SK-N-SH (cell line): Measurements from ENCODE around the gene NETO2. TPM values are rescaled to one million over a fixed set of nuclear protein-coding genes. Genes with fewer than 3 reads are reported as not detected.

ENCODE experiments used
- CTCF ChIA-PET: fragments of 300-600, 350-600 bp; formaldehyde crosslinking; extraction: SDS; loops from one replicate; lab custom pipeline; 2021; lab: Yijun Ruan, JAX
- POLR2A ChIA-PET: fragments of 350-600 bp; sonication (Branson Sonifier 250); formaldehyde crosslinking; extraction: SDS; loops from one replicate; lab custom pipeline; 2020; ENCODE audit warnings: antibody characterized with exemption, inconsistent platforms; lab: Yijun Ruan, JAX
- DNase-seq: peaks from one replicate; pipeline ENCODE4 v3.0.0; 2012
- H2AFZ ChIP-seq: fragments of 200-600 bp; sonication (generic); 2 replicates; pipeline ENCODE4 v1.8.1; 2016; ENCODE audit warnings: antibody characterized with exemption, mild to moderate bottlenecking, low read depth
- H3F3A ChIP-seq: fragments of 200-600 bp; sonication (generic); replicated peaks from 2 replicates; pipeline ENCODE3; 2016; ENCODE audit warnings: antibody characterized with exemption, mild to moderate bottlenecking; ENCODE audit not compliant: insufficient read depth
- H3K27ac ChIP-seq, 2 experiments: fragments of 200-500 bp in 1 of 2; fragments of 200-600 bp in 1 of 2; sonication (Bioruptor generic) in 1 of 2; sonication (generic), shearing (Covaris generic) in 1 of 2; 2 replicates each; pipeline versions ENCODE4 v1.5.1 to v1.6.1; 2014 to 2016; ENCODE audit warnings: low read depth in 2 of 2, inconsistent platforms in 1 of 2, low read length in 1 of 2, mild to moderate bottlenecking in 1 of 2, mixed read lengths in 1 of 2
- H3K27me3 ChIP-seq: fragments of 200-600 bp; sonication (generic), shearing (Covaris generic); 2 replicates; pipeline ENCODE4 v1.6.1; 2016; ENCODE audit warnings: mixed run types; ENCODE audit not compliant: insufficient read depth
- H3K36me3 ChIP-seq, 2 experiments: fragments of 200-500 bp in 1 of 2; fragments of 200-600 bp in 1 of 2; sonication (Bioruptor generic) in 1 of 2; sonication (generic) in 1 of 2; replicated peaks in 1 of 2; 2 replicates each; pipeline versions ENCODE3 to v1.5.1; 2014 to 2016; ENCODE audit warnings: low read length in 1 of 2, mild to moderate bottlenecking in 1 of 2; ENCODE audit not compliant: insufficient read depth in 2 of 2, control insufficient read depth in 1 of 2
- H3K4me1 ChIP-seq, 2 experiments: fragments of 200-500 bp in 1 of 2; fragments of 200-600 bp in 1 of 2; sonication (Bioruptor generic) in 1 of 2; sonication (generic), shearing (Covaris generic) in 1 of 2; 2 replicates each; pipeline versions ENCODE4 v1.5.1 to v1.6.1; 2014 to 2016; ENCODE audit warnings: low read depth in 1 of 2, low read length in 1 of 2, mixed run types in 1 of 2; ENCODE audit not compliant: insufficient read depth in 2 of 2, control insufficient read depth in 1 of 2
- H3K4me2 ChIP-seq: fragments of 200-600 bp; sonication (generic), shearing (Covaris generic); 2 replicates; pipeline ENCODE4 v1.6.1; 2017; ENCODE audit warnings: mixed run types
- H3K4me3 ChIP-seq, 2 experiments: fragments of 200-500 bp in 1 of 2; fragments of 200-600 bp in 1 of 2; sonication (Bioruptor generic) in 1 of 2; sonication (generic), shearing (Covaris generic) in 1 of 2; 2 replicates each; pipeline versions ENCODE4 v1.5.1 to v1.8.1; 2014 to 2016; ENCODE audit warnings: low read depth in 2 of 2, inconsistent platforms in 1 of 2, low read length in 1 of 2, mild to moderate bottlenecking in 1 of 2, mixed read lengths in 1 of 2, moderate library complexity in 1 of 2
- H3K79me2 ChIP-seq: fragments of 200-600 bp; sonication (generic); 2 replicates; pipeline ENCODE4 v1.8.1; 2017; ENCODE audit warnings: mild to moderate bottlenecking; ENCODE audit not compliant: insufficient read depth
- H3K9ac ChIP-seq: fragments of 200-600 bp; sonication (generic); 2 replicates; pipeline ENCODE4 v1.6.1; 2017; ENCODE audit warnings: mixed run types
- H3K9me2 ChIP-seq: fragments of 200-600 bp; sonication (generic); 2 replicates; pipeline ENCODE4 v1.6.1; 2017; ENCODE audit warnings: mixed run types
- H3K9me3 ChIP-seq: fragments of 200-600 bp; sonication (generic); 2 replicates; pipeline ENCODE4 v1.6.1; 2017; ENCODE audit warnings: mixed run types, mild to moderate bottlenecking, moderate library complexity
- H4K20me1 ChIP-seq: fragments of 200-600 bp; sonication (generic); 2 replicates; pipeline ENCODE4 v1.6.1; 2017; ENCODE audit warnings: mild to moderate bottlenecking, mixed run types; ENCODE audit not compliant: insufficient read depth
- EP300 ChIP-seq, 2 experiments: IDR thresholded peaks; 2 replicates each; pipeline versions ENCODE4 v1.4.0 to v1.6.1; 2012; ENCODE audit warnings: borderline replicate concordance in 1 of 2, low read depth in 1 of 2, low read length in 1 of 2
- FOXJ3 ChIP-seq: sonication (generic); formaldehyde crosslinking; IDR thresholded peaks from 2 replicates; pipeline ENCODE4 v1.5.1; 2020; ENCODE audit warnings: mild to moderate bottlenecking, missing genetic modification reagents
- GABPA ChIP-seq: IDR thresholded peaks from 2 replicates; pipeline ENCODE4 v1.4.0; 2012; ENCODE audit warnings: low read depth, mild to moderate bottlenecking
- GATA2 ChIP-seq: sonication (generic); formaldehyde crosslinking; IDR thresholded peaks from 2 replicates; pipeline ENCODE4 v1.5.0; 2020; ENCODE audit warnings: mild to moderate bottlenecking, missing genetic modification reagents
- JUND ChIP-seq: IDR thresholded peaks from 2 replicates; pipeline ENCODE4 v1.4.0; 2012
- MXI1 ChIP-seq: IDR thresholded peaks from 2 replicates; pipeline ENCODE4 v1.6.1; 2012; ENCODE audit warnings: mild to moderate bottlenecking, low read depth, low read length, improper control_type of control experiment
- RAD21 ChIP-seq: IDR thresholded peaks from 2 replicates; pipeline ENCODE4 v1.6.1; 2012; ENCODE audit warnings: mild to moderate bottlenecking, low read length
- RCOR1 ChIP-seq: fragments of 150-350 bp; IDR thresholded peaks from 2 replicates; pipeline ENCODE4 v1.6.1; 2017; ENCODE audit warnings: antibody characterized with exemption, low read length
- RFX5 ChIP-seq: IDR thresholded peaks from 2 replicates; pipeline ENCODE4 v1.6.1; 2012; ENCODE audit warnings: mild to moderate bottlenecking, improper control_type of control experiment, low read length
- RXRA ChIP-seq: IDR thresholded peaks from 2 replicates; pipeline ENCODE4 v1.4.0; 2012; ENCODE audit warnings: low read depth, mild to moderate bottlenecking, borderline replicate concordance
- SMC3 ChIP-seq: IDR thresholded peaks from 2 replicates; pipeline ENCODE4 v1.6.1; 2012; ENCODE audit warnings: low read depth, low read length, improper control_type of control experiment
- TCF12 ChIP-seq: IDR thresholded peaks from 2 replicates; pipeline ENCODE4 v1.4.0; 2012
- TEAD4 ChIP-seq: IDR thresholded peaks from 2 replicates; pipeline ENCODE4 v1.4.0; 2012; ENCODE audit warnings: mild to moderate bottlenecking, borderline replicate concordance; ENCODE audit not compliant: insufficient read depth
- WGBS: methylation state at CpG from one replicate; pipeline ENCODE4 v1.1.6; 2017; ENCODE audit warnings: low lambda C conversion rate; 5-methylcytosine and 5-hydroxymethylcytosine counted together
- polyA plus RNA-seq, 3 experiments: library from polyadenylated mRNA; depleted of rRNA; stranded (reverse); fragments of >200 nt; gene quantifications; 2 replicates each; pipeline ENCODE4 v1.2.3, GENCODE V29; 2012
- TF ChIP-seq, protein P1 (sequence below): IDR thresholded peaks from 2 replicates; pipeline ENCODE4 v1.6.1; 2012; ENCODE audit warnings: mild to moderate bottlenecking, low read depth, low read length, moderate library complexity
- TF ChIP-seq, protein P2 (sequence below): IDR thresholded peaks from 2 replicates; pipeline ENCODE4 v1.4.0; 2012; ENCODE audit warnings: low read depth, borderline replicate concordance
- TF ChIP-seq, protein P3 (sequence below): IDR thresholded peaks from 2 replicates; pipeline ENCODE4; 2012
- TF ChIP-seq, protein P4 (sequence below): fragments of 150-350 bp; IDR thresholded peaks from 2 replicates; pipeline ENCODE4 v1.6.1; 2017; ENCODE audit warnings: antibody characterized with exemption, low read length, low read depth, borderline replicate concordance

The NETO2 gene
- polyA plus RNA-seq, 1 of the 3 experiments (the other 2 are of a cell fraction) = 48.8 TPM

DNA sequence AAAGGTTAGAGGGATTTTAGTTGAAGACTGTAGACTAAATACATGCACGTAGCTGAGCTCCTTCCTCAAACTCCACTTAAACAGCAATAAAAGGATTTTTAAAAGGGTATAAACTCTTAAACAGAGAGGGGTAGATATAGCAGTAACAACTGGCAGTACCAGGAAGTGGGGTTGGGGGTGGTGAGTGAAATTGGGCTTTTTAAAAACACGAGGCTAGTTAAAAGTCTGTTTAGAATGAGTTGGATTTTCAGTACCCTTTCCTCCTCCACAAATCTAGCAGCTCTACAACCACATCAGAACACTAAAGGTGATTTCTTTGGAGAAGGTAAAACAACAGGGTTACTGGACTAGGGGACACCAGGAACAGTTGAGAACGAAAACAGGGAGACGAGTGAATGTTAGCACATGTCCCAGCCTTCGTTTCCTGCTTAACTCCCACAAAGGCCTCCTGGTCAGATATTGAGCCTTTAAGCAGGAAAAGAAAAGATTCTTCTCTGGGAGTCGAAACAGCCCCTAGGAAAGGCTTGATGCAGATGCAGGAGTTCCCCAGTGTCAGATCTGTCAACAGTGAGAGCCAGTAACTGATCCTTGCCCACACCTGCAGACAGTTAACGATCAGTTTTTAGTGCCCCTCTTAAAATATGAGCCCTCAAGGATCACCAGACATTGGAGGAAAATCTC lies 13.8 kb downstream of the NETO2 start:
- ChIA-PET CTCF (interaction anchor here (4.3 kb wide), 1 partner anchor 12 kb away, joined by 36 read pairs; no protein-coding TSS in a partner anchor), POLR2A (no interaction called here)
- Histone ChIP-seq H3K9me2 (no peaks in the 10 kb centered on the region), H3K4me1 (no peaks in the 10 kb centered on the region; a peak in 2 of 4 replicates), H3K9ac (no peak overlapping the region), H3F3A (no peaks in the 10 kb centered on the region), H3K27ac (no peak overlapping the region), H2AFZ (no peak overlapping the region), H3K4me2 (no peak overlapping the region), H3K9me3 (no peaks in the 10 kb centered on the region), H3K79me2 (peaks cover 24% of the 10 kb centered on the region), H4K20me1 (no peaks in the 10 kb centered on the region), H3K36me3 (peaks cover 15 to 20% of the 10 kb centered on the region in 2 experiments), H3K4me3 (no peak overlapping the region), H3K27me3 (no peaks in the 10 kb centered on the region)
- TF ChIP-seq JUND (no peak), EP300 (IDR thresholded peaks at IDR 0.05; ENCODE audit: borderline replicate concordance in 1 of 2, low read depth in 1 of 2, low read length in 1 of 2) (no peak), GABPA (no peak), RFX5 (no peak), TEAD4 (no peak), RAD21 (no peak), GATA2 (CRISPR knock-in tag) (no peak), FOXJ3 (CRISPR knock-in tag) (no peak), RXRA (no peak), SMC3 (no peak), RCOR1 (no peak), MXI1 (no peak), TCF12 (no peak)
- TF ChIP-seq, protein P1, sequence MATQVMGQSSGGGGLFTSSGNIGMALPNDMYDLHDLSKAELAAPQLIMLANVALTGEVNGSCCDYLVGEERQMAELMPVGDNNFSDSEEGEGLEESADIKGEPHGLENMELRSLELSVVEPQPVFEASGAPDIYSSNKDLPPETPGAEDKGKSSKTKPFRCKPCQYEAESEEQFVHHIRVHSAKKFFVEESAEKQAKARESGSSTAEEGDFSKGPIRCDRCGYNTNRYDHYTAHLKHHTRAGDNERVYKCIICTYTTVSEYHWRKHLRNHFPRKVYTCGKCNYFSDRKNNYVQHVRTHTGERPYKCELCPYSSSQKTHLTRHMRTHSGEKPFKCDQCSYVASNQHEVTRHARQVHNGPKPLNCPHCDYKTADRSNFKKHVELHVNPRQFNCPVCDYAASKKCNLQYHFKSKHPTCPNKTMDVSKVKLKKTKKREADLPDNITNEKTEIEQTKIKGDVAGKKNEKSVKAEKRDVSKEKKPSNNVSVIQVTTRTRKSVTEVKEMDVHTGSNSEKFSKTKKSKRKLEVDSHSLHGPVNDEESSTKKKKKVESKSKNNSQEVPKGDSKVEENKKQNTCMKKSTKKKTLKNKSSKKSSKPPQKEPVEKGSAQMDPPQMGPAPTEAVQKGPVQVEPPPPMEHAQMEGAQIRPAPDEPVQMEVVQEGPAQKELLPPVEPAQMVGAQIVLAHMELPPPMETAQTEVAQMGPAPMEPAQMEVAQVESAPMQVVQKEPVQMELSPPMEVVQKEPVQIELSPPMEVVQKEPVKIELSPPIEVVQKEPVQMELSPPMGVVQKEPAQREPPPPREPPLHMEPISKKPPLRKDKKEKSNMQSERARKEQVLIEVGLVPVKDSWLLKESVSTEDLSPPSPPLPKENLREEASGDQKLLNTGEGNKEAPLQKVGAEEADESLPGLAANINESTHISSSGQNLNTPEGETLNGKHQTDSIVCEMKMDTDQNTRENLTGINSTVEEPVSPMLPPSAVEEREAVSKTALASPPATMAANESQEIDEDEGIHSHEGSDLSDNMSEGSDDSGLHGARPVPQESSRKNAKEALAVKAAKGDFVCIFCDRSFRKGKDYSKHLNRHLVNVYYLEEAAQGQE = no peak
- TF ChIP-seq, protein P2, sequence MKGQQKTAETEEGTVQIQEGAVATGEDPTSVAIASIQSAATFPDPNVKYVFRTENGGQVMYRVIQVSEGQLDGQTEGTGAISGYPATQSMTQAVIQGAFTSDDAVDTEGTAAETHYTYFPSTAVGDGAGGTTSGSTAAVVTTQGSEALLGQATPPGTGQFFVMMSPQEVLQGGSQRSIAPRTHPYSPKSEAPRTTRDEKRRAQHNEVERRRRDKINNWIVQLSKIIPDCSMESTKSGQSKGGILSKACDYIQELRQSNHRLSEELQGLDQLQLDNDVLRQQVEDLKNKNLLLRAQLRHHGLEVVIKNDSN = no peak
- TF ChIP-seq, protein P3, sequence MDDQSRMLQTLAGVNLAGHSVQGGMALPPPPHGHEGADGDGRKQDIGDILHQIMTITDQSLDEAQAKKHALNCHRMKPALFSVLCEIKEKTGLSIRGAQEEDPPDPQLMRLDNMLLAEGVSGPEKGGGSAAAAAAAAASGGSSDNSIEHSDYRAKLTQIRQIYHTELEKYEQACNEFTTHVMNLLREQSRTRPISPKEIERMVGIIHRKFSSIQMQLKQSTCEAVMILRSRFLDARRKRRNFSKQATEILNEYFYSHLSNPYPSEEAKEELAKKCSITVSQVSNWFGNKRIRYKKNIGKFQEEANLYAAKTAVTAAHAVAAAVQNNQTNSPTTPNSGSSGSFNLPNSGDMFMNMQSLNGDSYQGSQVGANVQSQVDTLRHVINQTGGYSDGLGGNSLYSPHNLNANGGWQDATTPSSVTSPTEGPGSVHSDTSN = no peak
- TF ChIP-seq, protein P4, sequence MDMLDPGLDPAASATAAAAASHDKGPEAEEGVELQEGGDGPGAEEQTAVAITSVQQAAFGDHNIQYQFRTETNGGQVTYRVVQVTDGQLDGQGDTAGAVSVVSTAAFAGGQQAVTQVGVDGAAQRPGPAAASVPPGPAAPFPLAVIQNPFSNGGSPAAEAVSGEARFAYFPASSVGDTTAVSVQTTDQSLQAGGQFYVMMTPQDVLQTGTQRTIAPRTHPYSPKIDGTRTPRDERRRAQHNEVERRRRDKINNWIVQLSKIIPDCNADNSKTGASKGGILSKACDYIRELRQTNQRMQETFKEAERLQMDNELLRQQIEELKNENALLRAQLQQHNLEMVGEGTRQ = no peak
- DNase-seq = no peak
- WGBS = 90% methylated on average over 7 of the region's 7 CpGs
